Immature natural killer cell (primary cell): ENCODE results near the gene POLQ. TPM values are rescaled to one million over a fixed set of nuclear protein-coding genes. Genes with fewer than 3 reads are reported as not detected.
"Not testable (repeated sequence)": the region's sequence is repeated elsewhere in the genome, so short reads cannot be mapped to it uniquely, and the experiment has no call there.

Source experiments
- DNase-seq, 3 donors: peaks; one replicate each; pipeline ENCODE4 v3.0.0; 2022; ENCODE audit warnings: mixed read lengths in 1 of 3
- H3K27ac Mint-ChIP-seq, 6 donors: one replicate each; pipeline ENCODE4 v1.8.0; 2020; ENCODE audit warnings: mixed read lengths in 6 of 6, mild to moderate bottlenecking in 5 of 6, inconsistent platforms in 4 of 6, moderate library complexity in 3 of 6
- H3K27me3 Mint-ChIP-seq, 3 donors: one replicate each; pipeline ENCODE4 v1.8.0; 2020 to 2021; ENCODE audit warnings: low read depth in 3 of 3, mild to moderate bottlenecking in 3 of 3, mixed read lengths in 3 of 3, moderate library complexity in 3 of 3, inconsistent platforms in 1 of 3
- H3K36me3 Mint-ChIP-seq, 3 donors: one replicate each; pipeline ENCODE4 v1.8.0; 2020; ENCODE audit warnings: mixed read lengths in 3 of 3, inconsistent platforms in 2 of 3, mild to moderate bottlenecking in 2 of 3
- H3K4me1 Mint-ChIP-seq, 2 donors: one replicate each; pipeline ENCODE4 v1.8.0; 2020; ENCODE audit warnings: inconsistent platforms in 2 of 2, mild to moderate bottlenecking in 2 of 2, mixed read lengths in 2 of 2, moderate library complexity in 1 of 2
- H3K4me3 Mint-ChIP-seq, 5 donors: one replicate each; pipeline ENCODE4 v1.8.0; 2020; ENCODE audit warnings: mild to moderate bottlenecking in 5 of 5, mixed read lengths in 5 of 5, inconsistent platforms in 3 of 5, moderate library complexity in 3 of 5
- H3K9me3 Mint-ChIP-seq, 6 donors: one replicate each; pipeline ENCODE4 v1.8.0; 2020; ENCODE audit warnings: mild to moderate bottlenecking in 6 of 6, mixed read lengths in 6 of 6, inconsistent platforms in 4 of 6, moderate library complexity in 3 of 6
- polyA plus RNA-seq, 3 donors: library from polyadenylated mRNA; unstranded; fragments of 300-500 nt; fragmentation: Illumina TruSeq; gene quantifications; one replicate each; pipeline ENCODE4 v1.2.3, GENCODE V29; 2021

Gene POLQ
- under 1 TPM in 1 of 3 donors, not detected in 2; 0.84 TPM for polyA plus RNA-seq

GRCh38 chr3:121545574-121546455, at the start of gene POLQ:
TSS of gene POLQ (minus strand) at chr3:121545988. CDS start at chr3:121545877, 111 bp downstream.
- H3K27ac Mint-ChIP-seq, result peak within 1 kb of the TSS; percentile 81 to 95 (median 92)
- peak within 1 kb of the TSS; percentile 86 to 91 (median 90) for H3K4me3 Mint-ChIP-seq
- H3K4me1 Mint-ChIP-seq, result peaks cover 12 to 25% of the 10 kb centered on the region in 2 donors

GRCh38 chr3:121594850-121595249, 49.1 kb upstream of the POLQ start:
- peaks cover 1 to 5% (median 2%) of the 10 kb centered on the region in 3 donors for H3K27me3 Mint-ChIP-seq
- no peaks in the 10 kb centered on the region for H3K4me1 Mint-ChIP-seq
- no peak overlapping the region for H3K4me3 Mint-ChIP-seq
- no peaks in the 10 kb centered on the region for H3K9me3 Mint-ChIP-seq
- no peaks in the 10 kb centered on the region for H3K36me3 Mint-ChIP-seq
- DNase-seq, result no peak
- peak overlapping the region in 1 of 6 donors; percentile 51 for H3K27ac Mint-ChIP-seq

More at GRCh38 chr3:121545574-121546455, at the start of gene POLQ:
- no peaks in the 10 kb centered on the region for H3K9me3 Mint-ChIP-seq
- DNase-seq, result peak; percentile 82 to 88 (median 85)
- no peaks in the 10 kb centered on the region for H3K36me3 Mint-ChIP-seq
- H3K27me3 Mint-ChIP-seq, result peaks cover 0 to 5% (median 3%) of the 10 kb centered on the region in 3 donors

GRCh38 chr3:121593806-121594205, 48.0 kb upstream of the POLQ start:
- H3K27me3 Mint-ChIP-seq, result not testable (repeated sequence)

GRCh38 chr3:121592856-121593702, 47.3 kb upstream of the POLQ start, which contains the start of gene FBXO40:
TSS of gene FBXO40 (plus strand) at chr3:121593379. CDS start at chr3:121620576, 27,197 bp downstream.
- no peaks in the 10 kb centered on the region for H3K9me3 Mint-ChIP-seq
- no peaks in the 10 kb centered on the region for H3K4me1 Mint-ChIP-seq
- no peak within 1 kb of the TSS for H3K4me3 Mint-ChIP-seq
- no peak within 1 kb of the TSS for H3K27ac Mint-ChIP-seq
- H3K27me3 Mint-ChIP-seq, result peaks cover 1 to 5% (median 2%) of the 10 kb centered on the region in 3 donors
- H3K36me3 Mint-ChIP-seq, result no peaks in the 10 kb centered on the region
- DNase-seq, result no peak

More at GRCh38 chr3:121593806-121594205, 48.0 kb upstream of the POLQ start:
- H3K9me3 Mint-ChIP-seq, H3K27ac Mint-ChIP-seq, DNase-seq, H3K4me3 Mint-ChIP-seq, H3K36me3 Mint-ChIP-seq, H3K4me1 Mint-ChIP-seq: not testable (repeated sequence)

GRCh38 chr3:121584418-121584817, 38.6 kb upstream of the POLQ start:
- H3K9me3 Mint-ChIP-seq, result no peaks in the 10 kb centered on the region
- no peak for DNase-seq
- H3K27me3 Mint-ChIP-seq, result peaks cover 1 to 3% (median 2%) of the 10 kb centered on the region in 3 donors
- H3K27ac Mint-ChIP-seq, result no peak overlapping the region
- H3K4me1 Mint-ChIP-seq, result no peaks in the 10 kb centered on the region
- H3K4me3 Mint-ChIP-seq, result no peak overlapping the region
- H3K36me3 Mint-ChIP-seq, result no peaks in the 10 kb centered on the region

GRCh38 chr3:121581691-121582090, 35.9 kb upstream of the POLQ start:
- Mint-ChIP-seq H3K9me3 (no peaks in the 10 kb centered on the region), H3K36me3 (no peaks in the 10 kb centered on the region), H3K27ac (no peak overlapping the region), H3K27me3 (peaks cover 1 to 8% (median 6%) of the 10 kb centered on the region in 3 donors), H3K4me3 (no peak overlapping the region), H3K4me1 (no peaks in the 10 kb centered on the region)
- DNase-seq, result no peak

- no peak for DNase-seq
- H3K36me3 Mint-ChIP-seq, result no peaks in the 10 kb centered on the region
- H3K4me1 Mint-ChIP-seq, result no peaks in the 10 kb centered on the region
- peaks cover 3 to 7% (median 5%) of the 10 kb centered on the region in 3 donors for H3K27me3 Mint-ChIP-seq
- H3K4me3 Mint-ChIP-seq, result no peak overlapping the region
- no peak overlapping the region for H3K27ac Mint-ChIP-seq
- H3K9me3 Mint-ChIP-seq, result no peaks in the 10 kb centered on the region
These were observed 28.7 kb upstream of the POLQ start for GRCh38 chr3:121574449-121574848.

- H3K27ac Mint-ChIP-seq, result no peak within 1 kb of the TSS
- H3K4me3 Mint-ChIP-seq, result no peak within 1 kb of the TSS
- no peaks in the 10 kb centered on the region for H3K9me3 Mint-ChIP-seq
- H3K4me1 Mint-ChIP-seq, result no peaks in the 10 kb centered on the region
- H3K27me3 Mint-ChIP-seq, result peaks cover 0 to 7% (median 0%) of the 10 kb centered on the region in 3 donors
- no peak for DNase-seq
- H3K36me3 Mint-ChIP-seq, result no peaks in the 10 kb centered on the region
These were observed 21.9 kb upstream of the POLQ start, which contains the start of gene ARGFX for GRCh38 chr3:121567649-121568048. TSS of gene ARGFX (plus strand) at chr3:121567949. CDS start at chr3:121570714, 2,765 bp downstream.

GRCh38 chr3:121566773-121567172, 21.0 kb upstream of the POLQ start:
- no peaks in the 10 kb centered on the region for H3K36me3 Mint-ChIP-seq
- DNase-seq, result no peak
- H3K27ac Mint-ChIP-seq, result no peak overlapping the region
- no peaks in the 10 kb centered on the region for H3K9me3 Mint-ChIP-seq
- peaks cover 0 to 8% (median under 1%) of the 10 kb centered on the region in 3 donors for H3K27me3 Mint-ChIP-seq
- H3K4me3 Mint-ChIP-seq, result no peak overlapping the region
- no peaks in the 10 kb centered on the region for H3K4me1 Mint-ChIP-seq

GRCh38 chr3:121562148-121562547, 16.4 kb upstream of the POLQ start:
- H3K4me3 Mint-ChIP-seq, result no peak overlapping the region
- H3K9me3 Mint-ChIP-seq, result no peaks in the 10 kb centered on the region
- no peaks in the 10 kb centered on the region for H3K4me1 Mint-ChIP-seq
- H3K36me3 Mint-ChIP-seq, result no peaks in the 10 kb centered on the region
- no peak overlapping the region for H3K27ac Mint-ChIP-seq
- H3K27me3 Mint-ChIP-seq, result peaks cover 0 to 6% (median 4%) of the 10 kb centered on the region in 3 donors
- no peak for DNase-seq

- Mint-ChIP-seq H3K4me3 (no peak overlapping the region), H3K27me3 (peaks cover 0 to 6% (median 4%) of the 10 kb centered on the region in 3 donors), H3K36me3 (no peaks in the 10 kb centered on the region), H3K4me1 (no peaks in the 10 kb centered on the region), H3K9me3 (no peaks in the 10 kb centered on the region), H3K27ac (no peak overlapping the region)
- no peak for DNase-seq
These were observed 11.7 kb upstream of the POLQ start for GRCh38 chr3:121557426-121557934.

GRCh38 chr3:121552797-121553196, 7.0 kb upstream of the POLQ start:
- no peak for DNase-seq
- no peaks in the 10 kb centered on the region for H3K9me3 Mint-ChIP-seq
- H3K27ac Mint-ChIP-seq, result no peak overlapping the region
- peaks cover 0 to 1% (median 0%) of the 10 kb centered on the region in 3 donors for H3K27me3 Mint-ChIP-seq
- H3K4me1 Mint-ChIP-seq, result no peaks in the 10 kb centered on the region
- no peaks in the 10 kb centered on the region for H3K36me3 Mint-ChIP-seq
- no peak overlapping the region for H3K4me3 Mint-ChIP-seq

- H3K4me1 Mint-ChIP-seq, result no peaks in the 10 kb centered on the region
- no peak for DNase-seq
- no peaks in the 10 kb centered on the region for H3K9me3 Mint-ChIP-seq
- peaks cover 0 to 1% (median 0%) of the 10 kb centered on the region in 3 donors for H3K27me3 Mint-ChIP-seq
- H3K36me3 Mint-ChIP-seq, result no peaks in the 10 kb centered on the region
- no peak overlapping the region for H3K27ac Mint-ChIP-seq
- no peak overlapping the region for H3K4me3 Mint-ChIP-seq
These were observed 6.6 kb upstream of the POLQ start for GRCh38 chr3:121552379-121552778.
